ENCODE measurements around the gene ITGB3.

The ITGB3 gene

GRCh38 chr17:47276444-47276843 lies 22.8 kb downstream of the ITGB3 start:
- no peak for DNase-seq (ENCODE audit: low read depth in 2 of 2)

GRCh38 chr17:47276868-47277267 lies 23.2 kb downstream of the ITGB3 start:
- no peak for DNase-seq (ENCODE audit: low read depth in 2 of 2)

GRCh38 chr17:47277921-47278320 lies 24.3 kb downstream of the ITGB3 start:
- no peak for DNase-seq (ENCODE audit: low read depth in 2 of 2)

GRCh38 chr17:47278561-47278960 lies 24.9 kb downstream of the ITGB3 start:
- no peak for DNase-seq (ENCODE audit: low read depth in 2 of 2)

GRCh38 chr17:47279062-47279801 lies 25.6 kb downstream of the ITGB3 start:
- DNase-seq (ENCODE audit: low read depth in 2 of 2) = no peak

- DNase-seq (ENCODE audit: low read depth in 2 of 2) = no peak
These were observed 26.6 kb downstream of the ITGB3 start for GRCh38 chr17:47280072-47280811.

GRCh38 chr17:47281216-47281615 lies 27.6 kb downstream of the ITGB3 start:
- DNase-seq (ENCODE audit: low read depth in 2 of 2) = no peak

GRCh38 chr17:47285003-47285402 lies 31.4 kb downstream of the ITGB3 start:
- no peak for DNase-seq (ENCODE audit: low read depth in 2 of 2)

GRCh38 chr17:47286198-47286914 lies 32.7 kb downstream of the ITGB3 start:
- no peak for DNase-seq (ENCODE audit: low read depth in 2 of 2)

- no peak for DNase-seq (ENCODE audit: low read depth in 2 of 2)
These were observed 33.4 kb downstream of the ITGB3 start for GRCh38 chr17:47287068-47287467.

- DNase-seq (ENCODE audit: low read depth in 2 of 2) = no peak
These were observed 34.0 kb downstream of the ITGB3 start for GRCh38 chr17:47287639-47288038.

- DNase-seq (ENCODE audit: low read depth in 2 of 2) = no peak
These were observed 35.0 kb downstream of the ITGB3 start for GRCh38 chr17:47288531-47289116.

- no peak for DNase-seq (ENCODE audit: low read depth in 2 of 2)
These were observed 35.7 kb downstream of the ITGB3 start for GRCh38 chr17:47289302-47289701.

- DNase-seq (ENCODE audit: low read depth in 2 of 2) = no peak
These were observed 37.2 kb downstream of the ITGB3 start for GRCh38 chr17:47290870-47291241.

GRCh38 chr17:47291242-47291873 lies 37.7 kb downstream of the ITGB3 start:
- DNase-seq (ENCODE audit: low read depth in 2 of 2) = no peak

- DNase-seq (ENCODE audit: low read depth in 2 of 2) = no peak
These were observed 38.6 kb downstream of the ITGB3 start for GRCh38 chr17:47292206-47292605.

GRCh38 chr17:47295037-47295873 lies 41.6 kb downstream of the ITGB3 start:
- DNase-seq (ENCODE audit: low read depth in 2 of 2) = no peak

GRCh38 chr17:47295874-47296255 lies 42.2 kb downstream of the ITGB3 start:
- no peak for DNase-seq (ENCODE audit: low read depth in 2 of 2)

- no peak for DNase-seq (ENCODE audit: low read depth in 2 of 2)
These were observed 44.2 kb downstream of the ITGB3 start for GRCh38 chr17:47297661-47298400.

GRCh38 chr17:47298712-47299111 lies 45.1 kb downstream of the ITGB3 start:
- DNase-seq (ENCODE audit: low read depth in 2 of 2) = no peak

Measured in stimulated activated CD4-positive, alpha-beta T cell treated with anti-CD3 and anti-CD28 coated beads, Interleukin-4, amount 100 ng/mL, for 48 hours (primary cell).